H1 (cell line): ENCODE results near the gene DENND1A. TPM values are rescaled to one million over a fixed set of nuclear protein-coding genes. Genes with fewer than 3 reads are reported as not detected.

Experiments used
- ATF2 ChIP-seq: IDR thresholded peaks from 2 replicates; pipeline ENCODE4 v1.6.1; 2012; ENCODE audit warnings: low read length, inconsistent platforms
- CHD1 ChIP-seq: IDR thresholded peaks from 2 replicates; pipeline ENCODE4 v1.6.1; 2012; ENCODE audit warnings: low read depth, low read length, improper control_type of control experiment
- CHD7 ChIP-seq: fragments of 300-600 bp; sonication (generic); IDR thresholded peaks from 2 replicates; pipeline ENCODE4 v1.7.1; 2012; ENCODE audit warnings: low read length, moderate library complexity, mild to moderate bottlenecking, inconsistent platforms; ENCODE audit not compliant: insufficient replicate concordance
- RAD21 ChIP-seq, 2 experiments: IDR thresholded peaks in 1 of 2; conservative IDR thresholded peaks in 1 of 2; 2 replicates each; pipeline ENCODE4 v1.6.1; 2011; ENCODE audit warnings: low read depth in 2 of 2, low read length in 2 of 2, improper control_type of control experiment in 1 of 2, inconsistent platforms in 1 of 2, mild to moderate bottlenecking in 1 of 2, moderate library complexity in 1 of 2
- RNF2 ChIP-seq: fragments of 200-900, 300-1000 bp; sonication (generic); IDR thresholded peaks from 2 replicates; pipeline ENCODE4 v1.7.1; 2016; ENCODE audit warnings: borderline replicate concordance, low read depth, mild to moderate bottlenecking, antibody characterized with exemption, low read length; ENCODE audit not compliant: poor library complexity, severe bottlenecking; ENCODE audit errors: missing control alignments
- SRF ChIP-seq: IDR thresholded peaks from 2 replicates; pipeline ENCODE4 v1.6.1; 2011; ENCODE audit warnings: mild to moderate bottlenecking, low read depth, low read length, moderate library complexity
- TBP ChIP-seq: IDR thresholded peaks from 2 replicates; pipeline ENCODE4 v1.6.1; 2011; ENCODE audit warnings: low read depth, low read length, improper control_type of control experiment
- YY1 ChIP-seq: IDR thresholded peaks from 2 replicates; pipeline ENCODE4 v1.6.1; 2011; ENCODE audit warnings: low read depth, mild to moderate bottlenecking, low read length
- polyA plus RNA-seq, 7 experiments: library from polyadenylated mRNA; depleted of rRNA in 3 of 7; stranded (reverse) in 5 of 7; unstranded in 2 of 7; fragments of >200 nt in 5 of 7; fragments of 200-250 nt in 2 of 7; gene quantifications; 1 replicate in 5 of 7; 2 replicates in 1 of 7; 4 replicates in 1 of 7; pipeline versions ENCODE4 v1.2.1 to v1.2.3, GENCODE V29; 2011 to 2013; ENCODE audit warnings: missing spikeins in 2 of 7, mixed read lengths in 2 of 7
- total RNA-seq: library from RNA; stranded (reverse); fragmentation: NEBNext Ultra II Directional; extraction: Animal tissue kit (Norgen Biotek cat#: 25700); gene quantifications from 2 replicates; pipeline ENCODE4 v1.2.1, GENCODE V29; 2021

The DENND1A gene
- total and polyA plus RNA-seq, 2 of the 8 experiments (the other 6 are each of a cell fraction or from before 2014, with no cell fraction given), result 24.1 to 26.4 TPM

- TF ChIP-seq CHD7, result peak; percentile 97
- TF ChIP-seq SRF, result no peak
- TF ChIP-seq ATF2, result no peak
- TF ChIP-seq CHD1, result no peak
- TF ChIP-seq RAD21 (IDR thresholded peaks at IDR 0.05 in 1 of 2, conservative IDR thresholded peaks at IDR 0.05 in 1 of 2; ENCODE audit: low read depth in 2 of 2, low read length in 2 of 2), result no peak
- no peak for TF ChIP-seq TBP
- TF ChIP-seq RNF2, result no peak
- TF ChIP-seq YY1, result no peak; the same call in 1 of the 2 replicates
These were observed 66.6 kb downstream of the DENND1A start (continued) for GRCh38 chr9:123863164-123863855.
